Tibial artery (tissue), 4 donors: ENCODE results near the gene AXIN2.
A peak's percentile ranks its signal among the peaks of the same experiment; 100 is the strongest.
"Not testable (repeated sequence)": the region's sequence is repeated elsewhere in the genome, so short reads cannot be mapped to it uniquely, and the experiment has no call there.

Experiments
- DNase-seq, 2 donors: peaks; one replicate each; pipeline ENCODE4 v3.0.0-alpha.2; 2019
- H3K27ac ChIP-seq, 2 donors: fragments of 200-600 bp; sonication (generic) in 1 of 2; 1 replicate in 1 of 2; 2 replicates in 1 of 2; pipeline ENCODE4 v1.5.1; 2018 to 2019; ENCODE audit warnings: mild to moderate bottlenecking in 1 of 2
- H3K27me3 ChIP-seq, 2 donors: fragments of 200-600 bp; sonication (generic) in 1 of 2; one replicate each; pipeline versions ENCODE4 v1.5.1 to v1.6.0; 2016 to 2019
- H3K36me3 ChIP-seq, 3 donors: fragments of 200-600 bp; sonication (generic) in 2 of 3; one replicate each; pipeline ENCODE4 v1.5.1; 2016 to 2019; ENCODE audit warnings: mild to moderate bottlenecking in 2 of 3
- H3K4me1 ChIP-seq, 4 donors: fragments of 200-600 bp; sonication (generic) in 2 of 4; 1 replicate in 3 of 4; 2 replicates in 1 of 4; pipeline ENCODE4 v1.5.1; 2016 to 2019
- H3K4me3 ChIP-seq, 2 donors: fragments of 200-600 bp; sonication (generic) in 1 of 2; 1 replicate in 1 of 2; 2 replicates in 1 of 2; pipeline ENCODE4 v1.5.1; 2018 to 2019; ENCODE audit warnings: mild to moderate bottlenecking in 2 of 2
- H3K9me3 ChIP-seq, 3 donors: fragments of 200-600 bp; sonication (generic) in 1 of 3; one replicate each; pipeline ENCODE4 v1.5.1; 2016 to 2019
- intact Hi-C: fragments of 100-400 bp; cut with DNase I; formaldehyde crosslinking; loops from one replicate; pipeline ENCODE4 v1.15.0; 2023; ENCODE audit warnings: low total_unique reads
- TF ChIP-seq, protein P1 (sequence below), 2 experiments: fragments of 200-600 bp in 1 of 2; fragments of 450-650 bp in 1 of 2; IDR thresholded peaks; one replicate each; pipeline ENCODE4 v1.5.1; 2017 to 2019; ENCODE audit warnings: antibody characterized with exemption in 2 of 2, mild to moderate bottlenecking in 1 of 2, moderate library complexity in 1 of 2

The AXIN2 gene

DNA sequence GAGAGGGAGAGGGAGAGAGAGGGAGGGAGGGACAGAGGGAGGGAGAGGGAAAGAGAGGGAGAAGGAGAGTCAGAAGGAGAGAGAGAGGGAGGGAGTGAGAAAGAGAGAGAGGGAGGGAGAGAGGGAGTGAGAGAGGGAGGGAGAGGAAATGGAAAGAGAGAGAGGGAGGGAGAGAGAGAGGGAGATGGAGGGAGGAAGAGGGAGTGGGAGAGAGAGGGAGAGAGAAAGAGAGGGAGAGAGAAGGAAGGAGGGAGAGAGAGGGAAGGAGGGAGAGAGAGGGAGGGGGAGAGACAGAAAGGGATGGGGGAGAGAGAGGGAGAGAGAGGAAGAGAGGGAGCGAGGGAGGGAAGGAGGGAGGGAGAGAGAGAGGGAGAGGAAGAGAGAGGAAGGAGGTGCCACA lies 72.8 kb downstream of the AXIN2 start:
- intact Hi-C loops = no loop called here
- Histone ChIP-seq H3K27me3 (peaks cover 0 to 2% of the 10 kb centered on the region in 2 donors), H3K4me1 (peaks cover 0 to 16% (median 4%) of the 10 kb centered on the region in 4 donors), H3K9me3 (no peaks in the 10 kb centered on the region), H3K36me3 (no peaks in the 10 kb centered on the region), H3K27ac (no peak overlapping the region), H3K4me3 (no peak overlapping the region)
- no peak for DNase-seq
- TF ChIP-seq, protein P1, sequence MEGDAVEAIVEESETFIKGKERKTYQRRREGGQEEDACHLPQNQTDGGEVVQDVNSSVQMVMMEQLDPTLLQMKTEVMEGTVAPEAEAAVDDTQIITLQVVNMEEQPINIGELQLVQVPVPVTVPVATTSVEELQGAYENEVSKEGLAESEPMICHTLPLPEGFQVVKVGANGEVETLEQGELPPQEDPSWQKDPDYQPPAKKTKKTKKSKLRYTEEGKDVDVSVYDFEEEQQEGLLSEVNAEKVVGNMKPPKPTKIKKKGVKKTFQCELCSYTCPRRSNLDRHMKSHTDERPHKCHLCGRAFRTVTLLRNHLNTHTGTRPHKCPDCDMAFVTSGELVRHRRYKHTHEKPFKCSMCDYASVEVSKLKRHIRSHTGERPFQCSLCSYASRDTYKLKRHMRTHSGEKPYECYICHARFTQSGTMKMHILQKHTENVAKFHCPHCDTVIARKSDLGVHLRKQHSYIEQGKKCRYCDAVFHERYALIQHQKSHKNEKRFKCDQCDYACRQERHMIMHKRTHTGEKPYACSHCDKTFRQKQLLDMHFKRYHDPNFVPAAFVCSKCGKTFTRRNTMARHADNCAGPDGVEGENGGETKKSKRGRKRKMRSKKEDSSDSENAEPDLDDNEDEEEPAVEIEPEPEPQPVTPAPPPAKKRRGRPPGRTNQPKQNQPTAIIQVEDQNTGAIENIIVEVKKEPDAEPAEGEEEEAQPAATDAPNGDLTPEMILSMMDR (IDR thresholded peaks at IDR 0.05) = no peak

DNA sequence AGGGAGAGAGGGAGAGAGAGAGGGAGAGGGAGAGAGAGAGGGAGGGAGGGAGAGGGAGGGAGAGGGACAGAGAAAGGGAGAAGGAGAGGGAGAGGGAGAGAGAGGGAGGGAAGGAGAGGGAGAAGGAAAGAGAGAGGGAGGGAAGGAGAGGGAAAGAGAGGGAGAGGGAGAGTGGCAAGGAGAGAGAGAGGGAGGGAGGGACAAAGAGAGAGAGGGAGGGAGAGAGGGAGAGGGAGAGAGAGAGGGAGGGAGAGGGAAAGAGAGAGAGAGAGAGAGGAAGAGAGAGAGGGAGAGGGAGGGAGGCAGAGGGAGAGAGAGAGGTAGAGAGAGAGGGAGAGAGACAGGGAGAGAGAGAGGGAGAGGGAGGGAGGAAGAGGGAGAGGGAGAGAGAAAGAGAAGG lies 73.5 kb downstream of the AXIN2 start:
- no peaks in the 10 kb centered on the region for H3K36me3 ChIP-seq
- TF ChIP-seq, protein P1 (IDR thresholded peaks at IDR 0.05) = no peak

DNA sequence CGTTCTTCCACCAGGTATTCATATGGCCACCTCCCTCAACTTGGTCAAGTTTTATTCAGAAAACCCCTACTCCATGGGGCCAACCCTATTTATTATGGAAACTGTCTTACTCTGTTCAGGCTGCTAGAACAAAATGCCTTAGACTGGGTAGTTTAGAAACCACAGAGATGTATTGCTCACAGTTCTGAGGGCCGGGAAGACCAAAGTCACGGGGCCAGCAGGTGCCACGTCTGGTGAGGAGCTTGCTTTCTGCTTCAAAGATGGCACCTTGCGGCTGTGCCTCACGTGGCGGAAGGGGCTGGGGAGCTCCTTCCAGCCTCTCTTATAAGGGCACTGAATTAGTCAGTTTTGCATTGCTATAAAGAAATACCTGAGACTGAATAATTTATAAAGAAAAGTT lies 74.3 kb downstream of the AXIN2 start:
- no peak for DNase-seq
- Histone ChIP-seq H3K4me1 (peaks cover 0 to 16% (median 4%) of the 10 kb centered on the region in 4 donors), H3K9me3 (no peaks in the 10 kb centered on the region), H3K36me3 (no peaks in the 10 kb centered on the region), H3K27ac (peak overlapping the region in 1 of 2 donors; percentile 65), H3K27me3 (peaks cover 0 to 2% of the 10 kb centered on the region in 2 donors), H3K4me3 (no peak overlapping the region)
- intact Hi-C loops = no loop called here
- TF ChIP-seq, protein P1 (IDR thresholded peaks at IDR 0.05) = no peak

More for the DNA sequence above, 73.5 kb downstream of the AXIN2 start:
- no peak overlapping the region for H3K4me3 ChIP-seq
- H3K4me1 ChIP-seq = peaks cover 0 to 16% (median 4%) of the 10 kb centered on the region in 4 donors
- H3K27me3 ChIP-seq = peaks cover 0 to 2% of the 10 kb centered on the region in 2 donors
- no peaks in the 10 kb centered on the region for H3K9me3 ChIP-seq
- H3K27ac ChIP-seq = no peak overlapping the region
- no peak for DNase-seq
- intact Hi-C loops = no loop called here

DNA sequence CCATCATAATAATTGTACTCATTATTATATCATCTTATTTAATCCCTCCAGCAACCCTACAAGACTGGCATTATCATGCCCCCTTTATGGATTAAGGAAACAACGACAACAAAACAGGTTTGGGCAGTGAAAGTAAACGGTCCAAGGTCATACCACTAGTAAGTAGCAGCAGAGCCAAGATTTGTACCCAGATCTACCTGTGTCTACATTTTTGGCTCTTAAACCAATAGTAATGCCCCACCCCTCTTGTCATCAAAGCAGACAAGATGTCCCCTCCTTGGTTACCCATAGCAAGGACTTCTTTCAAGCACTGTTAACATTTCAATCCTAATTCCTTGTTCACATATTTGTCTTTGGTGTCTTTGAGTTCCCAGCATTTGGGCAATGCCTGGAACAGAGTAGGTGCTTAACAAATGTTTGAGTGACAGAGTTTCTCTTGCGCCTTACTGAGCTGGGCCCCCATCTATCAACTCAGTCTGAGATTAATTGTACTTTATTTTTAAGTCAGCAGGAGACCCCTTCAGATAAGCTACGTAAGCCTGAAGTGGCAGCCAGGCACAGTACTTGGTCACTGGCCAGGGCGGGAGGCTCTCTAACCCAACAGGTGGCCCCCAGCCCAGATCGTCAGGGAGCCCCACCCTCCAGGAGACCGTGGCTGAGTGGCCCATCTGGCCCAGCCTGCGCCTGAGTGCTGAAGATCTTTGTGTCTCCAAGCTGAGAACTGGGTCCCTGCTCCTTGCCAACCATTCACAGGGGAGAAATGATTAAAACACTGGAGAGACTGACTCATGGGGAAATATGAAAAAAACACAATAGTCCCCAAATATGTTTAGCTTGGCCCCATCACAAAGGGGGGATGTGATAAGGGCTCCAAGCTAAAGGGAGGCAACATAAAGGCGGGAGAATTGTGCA lies 75.8 kb downstream of the AXIN2 start:
- intact Hi-C loops = no loop called here
- H3K36me3 ChIP-seq = no peaks in the 10 kb centered on the region
- H3K27me3 ChIP-seq = no peaks in the 10 kb centered on the region
- peaks cover 0 to 16% (median 4%) of the 10 kb centered on the region in 4 donors for H3K4me1 ChIP-seq
- no peaks in the 10 kb centered on the region for H3K9me3 ChIP-seq
- peak overlapping the region; percentile 50 to 65 for H3K27ac ChIP-seq
- TF ChIP-seq, protein P1 (IDR thresholded peaks at IDR 0.05) = no peak
- H3K4me3 ChIP-seq = no peak overlapping the region
- DNase-seq = peak; percentile 73 to 88

DNA sequence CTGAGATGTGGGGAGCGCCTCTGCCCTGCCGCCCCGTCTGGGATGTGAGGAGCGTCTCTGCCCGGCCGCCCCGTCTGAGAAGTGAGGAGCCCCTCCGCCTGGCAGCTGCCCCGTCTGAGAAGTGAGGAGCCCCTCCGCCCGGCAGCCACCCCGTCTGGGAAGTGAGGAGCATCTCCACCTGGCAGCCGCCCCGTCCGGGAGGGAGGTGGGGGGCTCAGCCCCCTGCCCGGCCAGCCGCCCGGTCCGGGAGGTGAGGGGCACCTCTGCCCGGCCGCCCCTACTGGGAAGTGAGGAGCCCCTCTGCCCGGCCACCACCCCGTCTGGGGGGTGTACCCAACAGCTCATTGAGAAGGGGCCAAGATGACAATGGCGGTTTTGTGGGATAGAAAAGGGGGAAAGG lies 77.0 kb downstream of the AXIN2 start:
- H3K36me3 ChIP-seq, DNase-seq, H3K4me3 ChIP-seq, intact Hi-C loops, H3K27me3 ChIP-seq, H3K9me3 ChIP-seq, H3K27ac ChIP-seq: not testable (repeated sequence)
- peaks cover 0 to 16% (median 4%) of the 10 kb centered on the region in 4 donors for H3K4me1 ChIP-seq

DNA sequence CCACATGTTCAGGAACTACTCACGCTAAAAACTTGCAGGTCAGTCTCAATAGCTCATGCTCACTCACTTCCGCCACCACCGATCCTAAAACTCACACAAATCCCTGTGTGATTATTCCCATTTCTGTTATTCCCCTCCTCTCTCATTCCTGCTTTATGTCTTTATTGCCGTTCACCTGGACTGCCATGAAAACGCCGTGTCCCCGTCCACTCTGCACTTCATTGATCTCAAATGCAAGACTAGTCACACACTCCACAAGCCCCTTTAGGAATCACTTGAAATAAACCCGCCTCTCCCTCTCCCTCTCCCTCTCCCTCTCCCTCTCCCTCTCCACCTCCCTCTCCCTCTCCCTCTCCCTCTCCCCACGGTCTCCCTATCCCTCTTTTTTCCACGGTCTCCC lies 78.0 kb downstream of the AXIN2 start:
- Histone ChIP-seq H3K4me3 (no peak overlapping the region), H3K4me1 (peaks cover 0 to 16% (median 4%) of the 10 kb centered on the region in 4 donors), H3K9me3 (no peaks in the 10 kb centered on the region), H3K27me3 (no peaks in the 10 kb centered on the region), H3K36me3 (no peaks in the 10 kb centered on the region), H3K27ac (no peak overlapping the region)
- intact Hi-C loops = no loop called here
- TF ChIP-seq, protein P1 (IDR thresholded peaks at IDR 0.05) = no peak
- DNase-seq = no peak
